H1 (cell line): ENCODE results near the gene VPS18. TPM values are rescaled to one million over a fixed set of nuclear protein-coding genes. Genes with fewer than 3 reads are reported as not detected.

Experiments used
- CTCF ChIA-PET: fragments of 300-600 bp; sonication (Branson Sonifier 250); formaldehyde crosslinking; loops from one replicate; lab custom pipeline; 2021; ENCODE audit not compliant: partially characterized antibody; lab: Charles Lee
- POLR2A ChIA-PET: fragments of 300-600 bp; sonication (Branson Sonifier 250); formaldehyde crosslinking; loops from one replicate; lab custom pipeline; 2021; ENCODE audit warnings: inconsistent platforms; ENCODE audit not compliant: partially characterized antibody; lab: Charles Lee
- DNase-seq, 2 experiments: peaks; one replicate each; pipeline versions ENCODE4 v3.0.0 to v3.0.0-alpha.2; 2010 to 2022; ENCODE audit warnings: low spot score in 2 of 2, low read depth in 1 of 2, mixed read lengths in 1 of 2
- FAIRE-seq: peaks from 2 replicates; lab custom pipeline; 2011; peaks lifted over from hg19 to GRCh38; lab: Jason Lieb, UNC
- H2AFZ ChIP-seq: 2 replicates; pipeline ENCODE4 v1.8.1; 2012; ENCODE audit warnings: low read length, inconsistent platforms
- H2AK5ac ChIP-seq: 2 replicates; pipeline ENCODE4 v1.6.1; 2013; ENCODE audit warnings: low read depth, low read length
- H2BK120ac ChIP-seq: replicated peaks from 2 replicates; pipeline ENCODE3; 2013; ENCODE audit warnings: low read depth, low read length, inconsistent platforms
- H2BK12ac ChIP-seq: 2 replicates; pipeline ENCODE4 v1.6.1; 2013; ENCODE audit warnings: low read depth, low read length
- H2BK15ac ChIP-seq: 2 replicates; pipeline ENCODE4 v1.6.1; 2013; ENCODE audit warnings: low read length
- H2BK20ac ChIP-seq: 2 replicates; pipeline ENCODE4 v1.6.1; 2013; ENCODE audit warnings: low read length
- H2BK5ac ChIP-seq: 2 replicates; pipeline ENCODE4 v1.6.1; 2013; ENCODE audit warnings: low read depth, low read length
- H3K14ac ChIP-seq: 2 replicates; pipeline ENCODE4 v1.6.1; 2013; ENCODE audit warnings: inconsistent platforms; ENCODE audit not compliant: insufficient read length
- H3K18ac ChIP-seq: 2 replicates; pipeline ENCODE4 v1.6.1; 2013; ENCODE audit warnings: low read length; ENCODE audit errors: extremely low read depth
- H3K23ac ChIP-seq: 2 replicates; pipeline ENCODE4 v1.6.1; 2013; ENCODE audit warnings: inconsistent platforms; ENCODE audit not compliant: insufficient read length
- H3K23me2 ChIP-seq: 2 replicates; pipeline ENCODE4 v1.6.1; 2013; ENCODE audit warnings: low read depth, low read length
- H3K27ac ChIP-seq: 2 replicates; pipeline ENCODE4 v1.6.1; 2011; ENCODE audit warnings: low read depth, low read length, inconsistent platforms
- H3K27me3 ChIP-seq, 4 experiments: replicated peaks in 1 of 4; 1 replicate in 1 of 4; 2 replicates in 3 of 4; pipeline versions ENCODE4 v1.6.1 to v1.8.1; 2011 to 2013; ENCODE audit warnings: low read length in 3 of 4, mild to moderate bottlenecking in 3 of 4, inconsistent platforms in 2 of 4, mixed read lengths in 2 of 4, moderate library complexity in 1 of 4; ENCODE audit not compliant: control insufficient read depth in 3 of 4, insufficient read depth in 3 of 4; ENCODE audit errors: extremely low read depth in 1 of 4
- H3K36me3 ChIP-seq, 4 experiments: 2 replicates each; pipeline versions ENCODE4 v1.6.1 to v1.8.1; 2011 to 2013; ENCODE audit warnings: mild to moderate bottlenecking in 4 of 4, low read length in 3 of 4, moderate library complexity in 2 of 4, control low read depth in 1 of 4, inconsistent platforms in 1 of 4; ENCODE audit not compliant: insufficient read depth in 4 of 4, control insufficient read depth in 2 of 4
- H3K4ac ChIP-seq: replicated peaks from 2 replicates; pipeline ENCODE3; 2013; ENCODE audit warnings: low read length, low read depth, mixed read lengths, inconsistent platforms; ENCODE audit not compliant: insufficient read length
- H3K4me1 ChIP-seq, 4 experiments: replicated peaks in 1 of 4; 1 replicate in 1 of 4; 2 replicates in 3 of 4; pipeline versions ENCODE4 v1.6.1 to v1.8.1; 2011 to 2013; ENCODE audit warnings: low read length in 3 of 4, inconsistent platforms in 2 of 4, mixed read lengths in 1 of 4; ENCODE audit not compliant: insufficient read depth in 4 of 4, control insufficient read depth in 3 of 4
- H3K4me2 ChIP-seq, 2 experiments: 2 replicates each; pipeline versions ENCODE4 v1.6.1 to v1.8.1; 2011 to 2013; ENCODE audit warnings: low read depth in 2 of 2, low read length in 2 of 2, control low read depth in 1 of 2, inconsistent platforms in 1 of 2, mild to moderate bottlenecking in 1 of 2; ENCODE audit not compliant: insufficient read depth in 1 of 2
- H3K4me3 ChIP-seq, 4 experiments: fragments of 200-600, 300-600 bp in 1 of 4; sonication (generic), shearing (Covaris generic), sonication (Bioruptor Twin) in 1 of 4; 2 replicates each; pipeline versions ENCODE4 v1.5.1 to v1.8.1; 2011 to 2016; ENCODE audit warnings: low read length in 4 of 4, low read depth in 3 of 4, control low read depth in 2 of 4, inconsistent platforms in 2 of 4, mild to moderate bottlenecking in 2 of 4, mixed read lengths in 1 of 4, moderate library complexity in 1 of 4; ENCODE audit not compliant: insufficient read depth in 2 of 4; ENCODE audit errors: extremely low read depth in 1 of 4
- H3K56ac ChIP-seq: replicated peaks from 2 replicates; pipeline ENCODE3; 2013; ENCODE audit warnings: low read depth, mild to moderate bottlenecking, mixed read lengths, low read length, inconsistent platforms; ENCODE audit not compliant: insufficient read length
- H3K79me1 ChIP-seq: 2 replicates; pipeline ENCODE4 v1.6.1; 2013; ENCODE audit warnings: low read depth, low read length, control low read depth
- H3K79me2 ChIP-seq, 2 experiments: 2 replicates each; pipeline versions ENCODE4 v1.6.1 to v1.8.1; 2012 to 2013; ENCODE audit warnings: low read length in 2 of 2, mild to moderate bottlenecking in 2 of 2, inconsistent platforms in 1 of 2; ENCODE audit not compliant: insufficient read depth in 2 of 2, control insufficient read depth in 1 of 2
- H3K9ac ChIP-seq, 4 experiments: replicated peaks in 1 of 4; 1 replicate in 1 of 4; 2 replicates in 3 of 4; pipeline versions ENCODE4 v1.6.1 to v1.8.1; 2011 to 2013; ENCODE audit warnings: low read depth in 3 of 4, low read length in 3 of 4, control low read depth in 2 of 4, mild to moderate bottlenecking in 2 of 4, moderate library complexity in 2 of 4, inconsistent platforms in 1 of 4; ENCODE audit errors: extremely low read depth in 1 of 4
- H3K9me3 ChIP-seq, 2 experiments: 2 replicates each; pipeline versions ENCODE4 v1.6.1 to v1.8.1; 2012 to 2013; ENCODE audit warnings: mild to moderate bottlenecking in 2 of 2, moderate library complexity in 2 of 2, control low read depth in 1 of 2, inconsistent platforms in 1 of 2, low read depth in 1 of 2, low read length in 1 of 2, mixed read lengths in 1 of 2; ENCODE audit not compliant: insufficient read depth in 2 of 2
- H4K20me1 ChIP-seq, 2 experiments: replicated peaks in 1 of 2; 2 replicates each; pipeline versions ENCODE3 to v1.8.1; 2011 to 2013; ENCODE audit warnings: inconsistent platforms in 2 of 2, low read length in 2 of 2, mild to moderate bottlenecking in 1 of 2; ENCODE audit not compliant: insufficient read depth in 2 of 2, control insufficient read depth in 1 of 2
- H4K5ac ChIP-seq: 2 replicates; pipeline ENCODE4 v1.6.1; 2013; ENCODE audit warnings: low read length, low read depth, mixed read lengths, inconsistent platforms; ENCODE audit not compliant: insufficient read length
- H4K8ac ChIP-seq: 2 replicates; pipeline ENCODE4 v1.8.0; 2013; ENCODE audit warnings: mild to moderate bottlenecking, moderate library complexity, low read length, inconsistent platforms; ENCODE audit not compliant: insufficient read depth; ENCODE audit errors: extremely low read depth
- H4K91ac ChIP-seq: replicated peaks from 2 replicates; pipeline ENCODE3; 2013; ENCODE audit warnings: low read length, mixed read lengths, inconsistent platforms; ENCODE audit not compliant: insufficient read length
- BCL11A ChIP-seq, 2 experiments: IDR thresholded peaks; one replicate each; pipeline ENCODE4 v1.6.1; 2011; ENCODE audit warnings: low read depth in 2 of 2, low read length in 2 of 2, mild to moderate bottlenecking in 2 of 2
- BRCA1 ChIP-seq: IDR thresholded peaks from 2 replicates; pipeline ENCODE4 v1.6.1; 2012; ENCODE audit warnings: low read depth, low read length, improper control_type of control experiment
- E2F6 ChIP-seq: IDR thresholded peaks from 2 replicates; pipeline ENCODE4 v1.6.1; 2012; ENCODE audit warnings: inconsistent platforms
- EP300 ChIP-seq, 2 experiments: IDR thresholded peaks; 1 replicate in 1 of 2; 2 replicates in 1 of 2; pipeline ENCODE4 v1.6.1; 2011 to 2012; ENCODE audit warnings: low read depth in 2 of 2, low read length in 2 of 2, mild to moderate bottlenecking in 2 of 2, borderline replicate concordance in 1 of 2, inconsistent platforms in 1 of 2, moderate library complexity in 1 of 2
- PHF8 ChIP-seq: fragments of 200-600 bp; sonication (generic); conservative IDR thresholded peaks from 2 replicates; pipeline ENCODE4 v1.7.1; 2012; ENCODE audit warnings: low read depth, mild to moderate bottlenecking, inconsistent platforms, low read length, moderate library complexity
- RAD21 ChIP-seq, 2 experiments: IDR thresholded peaks in 1 of 2; conservative IDR thresholded peaks in 1 of 2; 2 replicates each; pipeline ENCODE4 v1.6.1; 2011; ENCODE audit warnings: low read depth in 2 of 2, low read length in 2 of 2, improper control_type of control experiment in 1 of 2, inconsistent platforms in 1 of 2, mild to moderate bottlenecking in 1 of 2, moderate library complexity in 1 of 2
- SIX5 ChIP-seq: IDR thresholded peaks from 2 replicates; pipeline ENCODE4 v1.6.1; 2011; ENCODE audit warnings: mild to moderate bottlenecking, low read depth, low read length
- TCF12 ChIP-seq: IDR thresholded peaks from 2 replicates; pipeline ENCODE4 v1.6.1; 2011; ENCODE audit warnings: low read depth, mild to moderate bottlenecking, low read length
- WGBS, 2 experiments: shearing (Covaris generic) in 1 of 2; methylation state at CpG; one replicate each; pipeline versions ENCODE4 v1.1.6 to v1.1.7; 2013 to 2015; ENCODE audit warnings: low lambda C conversion rate in 2 of 2, mixed read lengths in 2 of 2, inconsistent platforms in 1 of 2, low coverage in 1 of 2, missing lambda C conversion rate in 1 of 2; ENCODE audit not compliant: insufficient replicate concordance in 2 of 2, insufficient coverage in 1 of 2, insufficient read length in 1 of 2; ENCODE audit errors: extremely low coverage in 1 of 2, missing lambda C conversion rate in 1 of 2; 5-methylcytosine and 5-hydroxymethylcytosine counted together
- polyA plus RNA-seq, 7 experiments: library from polyadenylated mRNA; depleted of rRNA in 3 of 7; stranded (reverse) in 5 of 7; unstranded in 2 of 7; fragments of >200 nt in 5 of 7; fragments of 200-250 nt in 2 of 7; gene quantifications; 1 replicate in 5 of 7; 2 replicates in 1 of 7; 4 replicates in 1 of 7; pipeline versions ENCODE4 v1.2.1 to v1.2.3, GENCODE V29; 2011 to 2013; ENCODE audit warnings: missing spikeins in 2 of 7, mixed read lengths in 2 of 7
- total RNA-seq: library from RNA; stranded (reverse); fragmentation: NEBNext Ultra II Directional; extraction: Animal tissue kit (Norgen Biotek cat#: 25700); gene quantifications from 2 replicates; pipeline ENCODE4 v1.2.1, GENCODE V29; 2021

VPS18 gene
- total and polyA plus RNA-seq, 2 of the 8 experiments (the other 6 are each of a cell fraction or from before 2014, with no cell fraction given) = 28.9 to 32.7 TPM

GRCh38 chr15:40867199-40867598, 27.1 kb upstream of the VPS18 start:
- Histone ChIP-seq H2BK15ac (no peak overlapping the region), H3K36me3 (no peaks in the 10 kb centered on the region), H4K8ac (no peak overlapping the region), H3K9ac (no peak overlapping the region), H2BK120ac (no peak overlapping the region), H4K5ac (no peak overlapping the region), H4K20me1 (peaks cover 0 to 1% of the 10 kb centered on the region in 2 experiments), H2BK20ac (no peak overlapping the region), H2AFZ (no peak overlapping the region), H3K4me3 (no peak overlapping the region), H3K56ac (no peak overlapping the region), H3K23ac (no peak overlapping the region), H2BK12ac (no peak overlapping the region), H3K27me3 (no peaks in the 10 kb centered on the region), H3K18ac (no peak overlapping the region), H2BK5ac (no peak overlapping the region), H4K91ac (no peak overlapping the region), H2AK5ac (no peak overlapping the region), H3K9me3 (no peaks in the 10 kb centered on the region), H3K4ac (no peak overlapping the region), H3K23me2 (no peaks in the 10 kb centered on the region), H3K79me2 (no peaks in the 10 kb centered on the region), H3K27ac (no peak overlapping the region), H3K4me2 (no peak overlapping the region), H3K4me1 (peaks cover 0 to 7% (median 4%) of the 10 kb centered on the region in 4 experiments; a peak in 5 of 7 replicates), H3K14ac (no peak overlapping the region), H3K79me1 (no peaks in the 10 kb centered on the region)
- WGBS, 2 experiments = 100% methylated on average over 4 of the region's 4 CpGs; no CpG with 5 or more reads in 1 of the 2 experiments
- no peak for DNase-seq
- FAIRE-seq = no peak
- ChIA-PET CTCF (interaction anchor here (0.6 to 1.4 kb wide), 3 partner anchors 27 to 63 kb away, joined by 3 to 4 read pairs (median 3); partner anchors contain the start of gene VPS18), POLR2A (no interaction called here)
- TF ChIP-seq BRCA1 = no peak
- TF ChIP-seq TCF12 = no peak
- no peak for TF ChIP-seq PHF8
- no peak for TF ChIP-seq E2F6
- no peak for TF ChIP-seq BCL11A (IDR thresholded peaks at IDR 0.05; ENCODE audit: low read depth in 2 of 2, low read length in 2 of 2)
- TF ChIP-seq RAD21 (IDR thresholded peaks at IDR 0.05 in 1 of 2, conservative IDR thresholded peaks at IDR 0.05 in 1 of 2; ENCODE audit: low read depth in 2 of 2, low read length in 2 of 2) = no peak
- TF ChIP-seq EP300 (IDR thresholded peaks at IDR 0.05; ENCODE audit: borderline replicate concordance in 1 of 2, low read depth in 2 of 2, low read length in 2 of 2) = no peak
- TF ChIP-seq SIX5 = no peak
